Cardiac fibroblast (primary cell): ENCODE data around the gene VWCE.

ENCODE experiments used
- DNase-seq, 2 donors: peaks; one replicate each; pipeline versions ENCODE4 v3.0.0 to v3.0.0-alpha.2; 2010; ENCODE audit warnings: low read depth in 2 of 2
- H3K4me3 ChIP-seq, 2 donors: replicated peaks in 1 of 2; 1 replicate in 1 of 2; 2 replicates in 1 of 2; pipeline ENCODE4 v1.5.1; 2011; ENCODE audit warnings: low read depth in 2 of 2, low read length in 2 of 2, mild to moderate bottlenecking in 2 of 2, moderate library complexity in 1 of 2
- CTCF ChIP-seq: IDR thresholded peaks from one replicate; pipeline ENCODE4 v1.5.1; 2011; ENCODE audit warnings: low read depth, mild to moderate bottlenecking, low read length, inconsistent platforms

The VWCE gene

GRCh38 chr11:61266602-61267001 is 28.5 kb downstream of the VWCE start:
- TF ChIP-seq CTCF = no peak
- peak; percentile 16 to 17 for DNase-seq
- no peak overlapping the region for H3K4me3 ChIP-seq

GRCh38 chr11:61265357-61265756 is 29.8 kb downstream of the VWCE start:
- no peak overlapping the region for H3K4me3 ChIP-seq
- TF ChIP-seq CTCF = no peak
- DNase-seq = no peak

GRCh38 chr11:61264795-61265194 is 30.3 kb downstream of the VWCE start:
- DNase-seq = no peak
- no peak overlapping the region for H3K4me3 ChIP-seq
- TF ChIP-seq CTCF = no peak

GRCh38 chr11:61264371-61264770 is 30.7 kb downstream of the VWCE start:
- no peak for TF ChIP-seq CTCF
- no peak for DNase-seq
- H3K4me3 ChIP-seq = no peak overlapping the region

- no peak for TF ChIP-seq CTCF
- no peak overlapping the region for H3K4me3 ChIP-seq
- no peak for DNase-seq
Measured at GRCh38 chr11:61259363-61259762, 35.8 kb downstream of the VWCE start.

GRCh38 chr11:61258546-61258945 is 36.6 kb downstream of the VWCE start:
- DNase-seq = no peak
- H3K4me3 ChIP-seq = no peak overlapping the region
- TF ChIP-seq CTCF = no peak

GRCh38 chr11:61256710-61257482 is 38.2 kb downstream of the VWCE start:
- DNase-seq = no peak
- TF ChIP-seq CTCF = no peak

More at GRCh38 chr11:61256710-61257482, 38.2 kb downstream of the VWCE start:
- no peak overlapping the region for H3K4me3 ChIP-seq
